ENCODE data around the gene OSBPL2.

GRCh38 chr20:62219992-62220665, 18.2 kb upstream of the OSBPL2 start, which contains the start of gene HRH3:
- no peak for TF ChIP-seq POLR2A (IDR thresholded peaks at IDR 0.05)
- TF ChIP-seq CTCF (IDR thresholded peaks at IDR 0.05): no peak
